Measurements from ENCODE around the gene LMLN.

Gene LMLN

DNA sequence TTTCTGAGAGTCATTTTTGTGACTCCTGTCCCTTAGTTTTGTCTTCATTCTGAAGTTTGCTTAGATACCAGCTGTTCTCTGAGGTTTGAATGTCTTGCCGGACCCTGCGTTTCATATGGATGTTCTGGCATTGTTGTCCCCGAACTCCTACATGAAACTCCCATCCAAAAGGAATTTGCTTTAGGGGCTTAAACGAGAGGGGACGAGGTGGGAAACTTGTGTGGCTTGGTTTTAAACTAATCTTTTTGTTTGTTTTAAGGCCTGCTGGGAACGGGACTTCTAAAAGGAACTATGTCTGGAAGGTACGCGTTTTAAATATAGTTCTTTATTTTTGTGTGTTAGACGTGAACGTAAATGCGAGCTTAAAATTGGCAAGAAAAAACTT lies 9.3 kb upstream of the LMLN start:
- Histone ChIP-seq H3K9ac (ENCODE audit: low read length) (peak overlapping the region; percentile 94), H3K4me3 (ENCODE audit: insufficient read depth, low read length, poor library complexity, severe bottlenecking) (peak overlapping the region; percentile 99), H3K9me2 (replicated peaks; ENCODE audit: insufficient read depth, low read length) (no peaks in the 10 kb centered on the region), H3K9me3 (ENCODE audit: insufficient read depth, low read length) (no peaks in the 10 kb centered on the region), H2AFZ (ENCODE audit: low read depth, low read length, severe bottlenecking) (peak overlapping the region; percentile 48), H3F3A (ENCODE audit: insufficient read depth) (peaks cover 39% of the 10 kb centered on the region), H4K20me1 (ENCODE audit: low read depth, low read length) (peaks cover 13% of the 10 kb centered on the region; the same call in 1 of the 2 replicates), H3K27me3 (ENCODE audit: low read length) (no peaks in the 10 kb centered on the region), H3K79me2 (ENCODE audit: insufficient read depth, low read length) (peaks cover 34% of the 10 kb centered on the region), H3K4me2 (ENCODE audit: low read depth, low read length, poor library complexity, severe bottlenecking) (peak overlapping the region; percentile 87), H3K36me3 (ENCODE audit: low read length) (peaks cover 32% of the 10 kb centered on the region), H3K27ac (ENCODE audit: low read depth, low read length) (peak overlapping the region; percentile 74)
- no peak for TF ChIP-seq EZH2phosphoT487 (conservative IDR thresholded peaks at IDR 0.05; ENCODE audit: low read length)
- TF ChIP-seq, protein P1, sequence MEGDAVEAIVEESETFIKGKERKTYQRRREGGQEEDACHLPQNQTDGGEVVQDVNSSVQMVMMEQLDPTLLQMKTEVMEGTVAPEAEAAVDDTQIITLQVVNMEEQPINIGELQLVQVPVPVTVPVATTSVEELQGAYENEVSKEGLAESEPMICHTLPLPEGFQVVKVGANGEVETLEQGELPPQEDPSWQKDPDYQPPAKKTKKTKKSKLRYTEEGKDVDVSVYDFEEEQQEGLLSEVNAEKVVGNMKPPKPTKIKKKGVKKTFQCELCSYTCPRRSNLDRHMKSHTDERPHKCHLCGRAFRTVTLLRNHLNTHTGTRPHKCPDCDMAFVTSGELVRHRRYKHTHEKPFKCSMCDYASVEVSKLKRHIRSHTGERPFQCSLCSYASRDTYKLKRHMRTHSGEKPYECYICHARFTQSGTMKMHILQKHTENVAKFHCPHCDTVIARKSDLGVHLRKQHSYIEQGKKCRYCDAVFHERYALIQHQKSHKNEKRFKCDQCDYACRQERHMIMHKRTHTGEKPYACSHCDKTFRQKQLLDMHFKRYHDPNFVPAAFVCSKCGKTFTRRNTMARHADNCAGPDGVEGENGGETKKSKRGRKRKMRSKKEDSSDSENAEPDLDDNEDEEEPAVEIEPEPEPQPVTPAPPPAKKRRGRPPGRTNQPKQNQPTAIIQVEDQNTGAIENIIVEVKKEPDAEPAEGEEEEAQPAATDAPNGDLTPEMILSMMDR (IDR thresholded peaks at IDR 0.05; ENCODE audit: insufficient read depth, low read length, poor library complexity, severe bottlenecking), result no peak

DNA sequence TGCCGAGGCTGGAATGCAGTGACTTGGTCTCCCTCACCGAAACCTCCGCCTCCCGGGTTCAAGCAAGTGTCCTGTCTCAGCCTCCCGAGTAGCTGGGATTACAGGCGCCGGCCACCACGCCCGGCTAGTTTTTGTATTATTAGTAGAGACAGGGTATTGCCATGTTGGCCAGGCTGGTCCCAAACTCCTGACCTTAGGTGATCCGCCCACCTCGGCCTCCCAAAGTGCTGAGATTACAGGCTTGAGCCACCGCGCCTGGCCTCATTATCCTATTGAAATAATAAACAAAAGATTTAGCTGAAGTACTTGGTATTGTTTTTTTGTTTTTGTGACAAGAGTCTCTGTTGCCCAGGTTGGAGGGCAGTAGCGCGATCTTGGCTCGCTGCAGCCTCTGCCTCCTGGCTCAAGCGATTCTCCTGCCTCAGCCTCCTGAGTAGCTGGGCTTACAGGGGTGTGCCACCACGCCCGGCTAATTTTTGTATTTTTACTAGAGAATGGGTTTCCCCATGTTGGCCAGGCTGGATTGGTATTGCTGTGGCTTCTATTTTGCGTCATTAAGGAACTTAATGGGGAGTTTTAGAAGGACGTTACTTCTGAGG lies 8.5 kb upstream of the LMLN start:
- H3K9me3 ChIP-seq (ENCODE audit: insufficient read depth, low read length), result no peaks in the 10 kb centered on the region
- H3F3A ChIP-seq (ENCODE audit: insufficient read depth), result peaks cover 47% of the 10 kb centered on the region
- no peaks in the 10 kb centered on the region for H3K9me2 ChIP-seq (replicated peaks; ENCODE audit: insufficient read depth, low read length)
- H3K9ac ChIP-seq (ENCODE audit: low read length), result peak overlapping the region; percentile 94
- H3K4me2 ChIP-seq (ENCODE audit: low read depth, low read length, poor library complexity, severe bottlenecking), result peak overlapping the region; percentile 87
- H3K36me3 ChIP-seq (ENCODE audit: low read length), result peaks cover 36% of the 10 kb centered on the region
- no peak overlapping the region for H3K27ac ChIP-seq (ENCODE audit: low read depth, low read length)
- H3K27me3 ChIP-seq (ENCODE audit: low read length), result no peaks in the 10 kb centered on the region
- TF ChIP-seq, protein P1 (IDR thresholded peaks at IDR 0.05; ENCODE audit: insufficient read depth, low read length, poor library complexity, severe bottlenecking), result no peak
- no peak for TF ChIP-seq EZH2phosphoT487 (conservative IDR thresholded peaks at IDR 0.05; ENCODE audit: low read length)
- peak overlapping the region; percentile 99 for H3K4me3 ChIP-seq (ENCODE audit: insufficient read depth, low read length, poor library complexity, severe bottlenecking)
- H3K79me2 ChIP-seq (ENCODE audit: insufficient read depth, low read length), result peaks cover 34% of the 10 kb centered on the region
- no peak overlapping the region for H2AFZ ChIP-seq (ENCODE audit: low read depth, low read length, severe bottlenecking)
- H4K20me1 ChIP-seq (ENCODE audit: low read depth, low read length), result peaks cover 13% of the 10 kb centered on the region; the same call in 1 of the 2 replicates

DNA sequence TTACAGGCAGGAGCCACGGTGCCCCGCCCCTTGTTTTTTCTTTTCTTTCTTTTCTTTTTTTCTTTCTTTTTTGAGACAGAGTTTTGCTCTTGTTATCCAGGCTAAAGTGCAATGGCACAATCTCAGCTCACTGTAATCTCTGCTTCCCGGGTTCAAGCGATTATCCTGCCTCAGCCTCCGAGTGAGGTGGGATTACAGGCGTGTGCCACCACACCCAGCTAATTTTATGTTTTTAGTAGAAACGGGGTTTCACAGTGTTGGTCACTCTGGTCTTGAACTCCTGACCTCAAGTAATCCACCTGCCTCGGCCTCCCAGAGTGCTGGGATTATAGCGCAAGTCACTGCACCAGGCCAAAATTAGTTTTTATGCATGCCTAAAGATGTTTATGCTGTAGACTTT lies 7.6 kb upstream of the LMLN start:
- Histone ChIP-seq H3K4me3 (ENCODE audit: insufficient read depth, low read length, poor library complexity, severe bottlenecking) (no peak overlapping the region), H3K9ac (ENCODE audit: low read length) (no peak overlapping the region), H3K9me2 (replicated peaks; ENCODE audit: insufficient read depth, low read length) (no peaks in the 10 kb centered on the region), H3K27me3 (ENCODE audit: low read length) (no peaks in the 10 kb centered on the region), H3K79me2 (ENCODE audit: insufficient read depth, low read length) (peaks cover 34% of the 10 kb centered on the region), H3K36me3 (ENCODE audit: low read length) (peaks cover 36% of the 10 kb centered on the region), H3F3A (ENCODE audit: insufficient read depth) (peaks cover 56% of the 10 kb centered on the region), H4K20me1 (ENCODE audit: low read depth, low read length) (peaks cover 13% of the 10 kb centered on the region; the same call in 1 of the 2 replicates), H3K9me3 (ENCODE audit: insufficient read depth, low read length) (no peaks in the 10 kb centered on the region), H3K4me2 (ENCODE audit: low read depth, low read length, poor library complexity, severe bottlenecking) (no peak overlapping the region), H3K27ac (ENCODE audit: low read depth, low read length) (no peak overlapping the region), H2AFZ (ENCODE audit: low read depth, low read length, severe bottlenecking) (no peak overlapping the region)
- TF ChIP-seq, protein P1 (IDR thresholded peaks at IDR 0.05; ENCODE audit: insufficient read depth, low read length, poor library complexity, severe bottlenecking), result no peak
- TF ChIP-seq EZH2phosphoT487 (conservative IDR thresholded peaks at IDR 0.05; ENCODE audit: low read length), result no peak

All from SU-DHL-6 (cell line).